GM12878 (cell line): ENCODE data around the gene POU2F1. TPM values are rescaled to one million over a fixed set of nuclear protein-coding genes. Genes with fewer than 3 reads are reported as not detected.

Source experiments
- ATAC-seq: fragments of 200-7000 bp; cut with Tn5 transposase; 3 replicates; pipeline ENCODE4 v1.9.1; 2020; ENCODE audit warnings: mild to moderate bottlenecking, moderate library complexity
- BruUV-seq: library from RNA; stranded (reverse); fragments of 400-500 nt; replicated peaks from 2 replicates; lab custom pipeline; 2021; lab: Mats Ljungman, UMichigan
- CTCF ChIA-PET: fragments of 300-600 bp; sonication (Branson Sonifier 250); formaldehyde crosslinking; extraction: SDS; loops from one replicate; lab custom pipeline; 2021; ENCODE audit warnings: inconsistent platforms; lab: Yijun Ruan, JAX
- POLR2A ChIA-PET: fragments of 350-600 bp; formaldehyde crosslinking; extraction: SDS; loops from one replicate; lab custom pipeline; 2021; ENCODE audit warnings: inconsistent platforms; lab: Charles Lee
- RAD21 ChIA-PET: fragments of 300-600 bp; sonication (Branson Sonifier 250); formaldehyde crosslinking; loops from one replicate; lab custom pipeline; 2023; ENCODE audit warnings: antibody characterized with exemption; ENCODE audit not compliant: unreplicated experiment; lab: Charles Lee
- SMC1A ChIA-PET: fragments of 300-600 bp; sonication (Branson Sonifier 250); formaldehyde crosslinking; loops from one replicate; lab custom pipeline; 2023; ENCODE audit not compliant: unreplicated experiment, uncharacterized antibody; lab: Charles Lee
- DNase-seq: peaks from one replicate; pipeline ENCODE4 v3.0.0-alpha.2; 2011; ENCODE audit warnings: low read depth, low spot score
- FAIRE-seq: peaks from 3 replicates; lab custom pipeline; 2011; peaks lifted over from hg19 to GRCh38; lab: Jason Lieb, UNC
- H2AFZ ChIP-seq: 2 replicates; pipeline ENCODE4 v1.6.0; 2011; ENCODE audit warnings: low read depth, low read length, control low read depth; ENCODE audit not compliant: control insufficient read depth
- H3K27ac ChIP-seq: 2 replicates; pipeline ENCODE4 v1.5.1; 2011; ENCODE audit warnings: control low read depth; ENCODE audit not compliant: control insufficient read depth, insufficient read depth
- H3K27me3 ChIP-seq, 2 experiments: replicated peaks in 1 of 2; 2 replicates each; pipeline versions ENCODE4 v1.6.0 to v1.6.1; 2011; ENCODE audit warnings: low read length in 1 of 2; ENCODE audit not compliant: control insufficient read depth in 2 of 2, insufficient read depth in 2 of 2
- H3K36me3 ChIP-seq, 2 experiments: 2 replicates each; pipeline ENCODE4 v1.5.1; 2011; ENCODE audit warnings: low read length in 1 of 2; ENCODE audit not compliant: control insufficient read depth in 2 of 2, insufficient read depth in 2 of 2
- H3K4me1 ChIP-seq: 2 replicates; pipeline ENCODE4 v1.6.1; 2011; ENCODE audit warnings: mild to moderate bottlenecking, low read length, moderate library complexity, mixed read lengths; ENCODE audit not compliant: control insufficient read depth, insufficient read depth
- H3K4me2 ChIP-seq: 2 replicates; pipeline ENCODE4 v1.6.0; 2011; ENCODE audit warnings: control low read depth; ENCODE audit not compliant: control insufficient read depth, insufficient read depth
- H3K4me3 ChIP-seq: fragments of 200-600 bp; sonication (generic); 2 replicates; pipeline ENCODE4 v1.5.1; 2016
- H3K79me2 ChIP-seq: 2 replicates; pipeline ENCODE4 v1.6.0; 2011; ENCODE audit warnings: low read length; ENCODE audit not compliant: control insufficient read depth, insufficient read depth
- H3K9ac ChIP-seq: 2 replicates; pipeline ENCODE4 v1.8.0; 2011; ENCODE audit warnings: low read length, control low read depth, mixed read lengths; ENCODE audit not compliant: control insufficient read depth, insufficient read depth
- H3K9me3 ChIP-seq: replicated peaks from 3 replicates; pipeline ENCODE4 v1.5.1; 2011; ENCODE audit warnings: mild to moderate bottlenecking, low read length; ENCODE audit not compliant: control insufficient read depth, insufficient read depth
- H4K20me1 ChIP-seq: 2 replicates; pipeline ENCODE4 v1.6.0; 2011; ENCODE audit not compliant: control insufficient read depth, insufficient read depth
- ATF7 ChIP-seq: fragments of 450-650 bp; IDR thresholded peaks from 2 replicates; pipeline ENCODE4 v1.6.1; 2016; ENCODE audit warnings: low read depth, mild to moderate bottlenecking
- BCL11A ChIP-seq: IDR thresholded peaks from 2 replicates; pipeline ENCODE4 v1.6.1; 2011; ENCODE audit warnings: low read depth, low read length
- BHLHE40 ChIP-seq, 2 experiments: fragments of 450-650 bp in 1 of 2; IDR thresholded peaks; 2 replicates each; pipeline ENCODE4 v1.6.1; 2011 to 2017; ENCODE audit warnings: low read depth in 2 of 2, borderline replicate concordance in 1 of 2, improper control_type of control experiment in 1 of 2, low read length in 1 of 2, mild to moderate bottlenecking in 1 of 2
- CREM ChIP-seq: IDR thresholded peaks from 2 replicates; pipeline ENCODE4 v1.6.1; 2014; ENCODE audit warnings: antibody characterized with exemption, low read depth
- EED ChIP-seq: sonication (generic); IDR thresholded peaks from 2 replicates; pipeline ENCODE4 v1.6.1; 2016; ENCODE audit warnings: antibody characterized with exemption, low read depth
- KDM1A ChIP-seq: fragments of 200-600 bp; sonication (generic); IDR thresholded peaks from 2 replicates; pipeline ENCODE4 v1.6.1; 2016; ENCODE audit warnings: borderline replicate concordance
- SIN3A ChIP-seq: IDR thresholded peaks from 2 replicates; pipeline ENCODE4 v1.6.1; 2012; ENCODE audit warnings: low read depth, low read length, improper control_type of control experiment
- SMC3 ChIP-seq: IDR thresholded peaks from 2 replicates; pipeline ENCODE4 v1.6.1; 2011; ENCODE audit warnings: low read length, improper control_type of control experiment, borderline replicate concordance
- SP1 ChIP-seq: IDR thresholded peaks from one replicate; pipeline ENCODE4 v1.6.1; 2011; ENCODE audit warnings: low read depth, low read length
- TAF1 ChIP-seq: IDR thresholded peaks from 2 replicates; pipeline ENCODE4 v1.6.1; 2011; ENCODE audit warnings: mild to moderate bottlenecking, low read depth, low read length, borderline replicate concordance
- TCF12 ChIP-seq: IDR thresholded peaks from 2 replicates; pipeline ENCODE4 v1.6.1; 2011; ENCODE audit warnings: low read depth, mild to moderate bottlenecking, low read length
- ZNF217 ChIP-seq: fragments of 450-650 bp; IDR thresholded peaks from 2 replicates; pipeline ENCODE4 v1.6.1; 2017; ENCODE audit warnings: antibody characterized with exemption, mild to moderate bottlenecking
- WGBS: methylation state at CpG from one replicate; pipeline ENCODE4 v1.1.6; 2016; ENCODE audit warnings: low lambda C conversion rate; ENCODE audit not compliant: insufficient replicate concordance, insufficient coverage; ENCODE audit errors: missing lambda C conversion rate; 5-methylcytosine and 5-hydroxymethylcytosine counted together
- in situ Hi-C: fragments of 300-500 bp; cut with MboI; formaldehyde crosslinking; loops from 9 replicates; pipeline ENCODE4 v1.14.3; 2018; ENCODE audit warnings: mixed read lengths
- intact Hi-C: fragments of 100-400 bp; cut with micrococcal nuclease; formaldehyde crosslinking; loops from one replicate; pipeline ENCODE4 v1.14.2; 2022; ENCODE audit not compliant: unreplicated experiment
- polyA plus RNA-seq, 11 experiments: library from polyadenylated mRNA; depleted of rRNA in 4 of 11; unstranded in 6 of 11; stranded (reverse) in 5 of 11; fragments of >200 nt; fragmentation: Nextera tagmentation in 4 of 11; fragmentation: Illumina TruSeq in 1 of 11; extraction: Ambion mirVana in 4 of 11; extraction: Trizol in 1 of 11; gene quantifications; 1 replicate in 1 of 11; 2 replicates in 10 of 11; pipeline versions ENCODE4 v1.2.1 to v1.2.3, GENCODE V29; 2011 to 2016; ENCODE audit warnings: inconsistent platforms in 2 of 11, missing spikeins in 2 of 11, low read depth in 1 of 11
- total RNA-seq, 4 experiments: library from RNA; depleted of rRNA in 3 of 4; stranded (reverse); fragments of >200 nt in 3 of 4; fragmentation: Illumina TruSeq in 1 of 4; extraction: Trizol in 1 of 4; gene quantifications; 2 replicates each; pipeline versions ENCODE4 v1.2.1 to v1.2.3, GENCODE V29; 2013 to 2021
- TF ChIP-seq, protein P1 (sequence below): IDR thresholded peaks from 2 replicates; pipeline ENCODE4 v1.6.1; 2011; ENCODE audit warnings: mild to moderate bottlenecking, low read depth, low read length, moderate library complexity; ENCODE audit not compliant: insufficient replicate concordance
- TF ChIP-seq, protein P2 (sequence below): fragments of 450-650 bp; IDR thresholded peaks from 2 replicates; pipeline ENCODE4 v1.6.1; 2018; ENCODE audit warnings: borderline replicate concordance, mild to moderate bottlenecking; ENCODE audit not compliant: partially characterized antibody

Gene POU2F1
- total and polyA plus RNA-seq, 10 of the 15 experiments (the other 5 are each of a cell fraction or from before 2014, with no cell fraction given): 2.5 to 21.7 (median 12.5) TPM

DNA sequence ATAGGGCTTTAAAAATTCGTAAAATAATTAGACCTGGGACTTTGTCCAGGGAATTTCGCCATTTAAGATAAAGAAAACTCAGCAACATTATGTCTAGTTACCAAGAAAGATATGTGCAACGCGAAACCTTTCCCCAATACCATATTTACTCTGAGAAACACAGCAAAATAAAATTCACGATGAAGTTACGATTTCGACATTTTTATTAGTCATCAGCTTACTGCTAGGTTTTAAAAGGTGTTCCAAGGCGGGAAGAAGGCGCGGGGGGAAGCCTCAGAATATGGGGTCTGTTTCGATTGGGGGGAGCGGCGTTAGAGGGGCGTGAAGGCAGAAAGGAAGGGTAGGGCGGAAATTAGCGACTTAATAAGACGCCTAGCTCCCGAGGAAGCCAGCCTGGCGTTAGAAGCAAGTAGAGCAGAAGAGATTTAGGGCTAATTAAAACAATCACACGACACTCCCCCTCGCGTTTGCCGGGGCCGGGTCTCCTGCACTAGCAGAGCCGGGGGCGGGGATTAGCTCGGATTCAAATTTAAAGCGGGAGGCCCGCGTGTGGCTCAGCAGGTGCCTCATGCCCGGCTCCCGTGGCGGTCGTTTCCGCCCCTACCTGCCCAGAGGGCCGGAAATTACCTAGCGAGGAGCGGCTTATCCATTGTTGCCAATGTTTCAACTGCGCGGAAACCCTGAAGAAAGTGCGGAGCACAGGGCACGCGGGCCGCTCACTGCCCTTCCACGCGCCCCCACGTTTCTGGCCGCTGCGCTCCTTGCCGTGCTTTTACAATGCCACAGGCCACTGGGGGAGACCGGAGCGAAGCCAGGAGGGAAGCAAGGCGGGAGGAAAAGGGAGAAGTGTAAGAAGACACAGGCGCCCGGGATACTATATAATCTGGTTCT is 795 bp upstream of the POU2F1 start:
- intact Hi-C loops (loop anchor here (1.0 to 5.0 kb wide), 6 partner anchors 42 to 492 kb away; no protein-coding TSS in a partner anchor), in situ Hi-C loops (no loop called here)
- H3K4me2 ChIP-seq: peak overlapping the region; percentile 93
- RAD21 ChIA-PET: interaction anchor here (0.6 to 7.5 kb wide), 51 partner anchors 10 to 497 kb away, joined by 3 to 124 read pairs (median 4); partner anchors contain the start of genes CREG1, RCSD1 and TADA1
- DNase-seq (peak; percentile 48), ATAC-seq (peak; percentile 67), FAIRE-seq (no peak)
- H3K9me3 ChIP-seq: no peaks in the 10 kb centered on the region
- peak overlapping the region; percentile 92 for H3K4me3 ChIP-seq
- peak overlapping the region; percentile 98 for H2AFZ ChIP-seq
- 1% methylated on average over 55 of the region's 55 CpGs for WGBS
- CTCF ChIA-PET: interaction anchor here (0.6 to 3.6 kb wide), 51 partner anchors 9 to 1053 kb away, joined by 3 to 22 read pairs (median 5); partner anchors contain the start of genes FAM78B and TADA1
- peak overlapping the region; percentile 96 for H3K9ac ChIP-seq
- no peaks in the 10 kb centered on the region for H3K27me3 ChIP-seq
- SMC1A ChIA-PET: interaction anchor here (0.6 to 2.7 kb wide), 29 partner anchors 10 to 331 kb away, joined by 3 to 19 read pairs (median 4); no protein-coding TSS in a partner anchor
- peak overlapping the region; percentile 98 for H3K27ac ChIP-seq
- H3K4me1 ChIP-seq: peaks cover 10% of the 10 kb centered on the region; the same call in 1 of the 2 replicates
- no peaks in the 10 kb centered on the region for H4K20me1 ChIP-seq
- H3K79me2 ChIP-seq: peaks cover 35% of the 10 kb centered on the region
- BruUV-seq: TSS peak; percentile 87
- POLR2A ChIA-PET: interaction anchor here (0.6 to 2.2 kb wide), 22 partner anchors 11 to 404 kb away, joined by 3 to 13 read pairs (median 4); no protein-coding TSS in a partner anchor
- H3K36me3 ChIP-seq: no peaks in the 10 kb centered on the region
- TF ChIP-seq, protein P1, sequence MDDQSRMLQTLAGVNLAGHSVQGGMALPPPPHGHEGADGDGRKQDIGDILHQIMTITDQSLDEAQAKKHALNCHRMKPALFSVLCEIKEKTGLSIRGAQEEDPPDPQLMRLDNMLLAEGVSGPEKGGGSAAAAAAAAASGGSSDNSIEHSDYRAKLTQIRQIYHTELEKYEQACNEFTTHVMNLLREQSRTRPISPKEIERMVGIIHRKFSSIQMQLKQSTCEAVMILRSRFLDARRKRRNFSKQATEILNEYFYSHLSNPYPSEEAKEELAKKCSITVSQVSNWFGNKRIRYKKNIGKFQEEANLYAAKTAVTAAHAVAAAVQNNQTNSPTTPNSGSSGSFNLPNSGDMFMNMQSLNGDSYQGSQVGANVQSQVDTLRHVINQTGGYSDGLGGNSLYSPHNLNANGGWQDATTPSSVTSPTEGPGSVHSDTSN: no peak
- TF ChIP-seq EED (peak; percentile 60; the same call in 1 of the 2 replicates), TAF1 (0 out of 2 replicates have a peak, but pooled peaks have one; percentile 26), ZNF217 (no peak), BCL11A (peak; percentile 5; the same call in 1 of the 2 replicates), SIN3A (peak; percentile 98), CREM (no peak; the same call in 1 of the 2 replicates), ATF7 (0 out of 2 replicates have a peak, but pooled peaks have one; percentile 19), KDM1A (no peak), SP1 (no peak), SMC3 (no peak), BHLHE40 (IDR thresholded peaks at IDR 0.05; ENCODE audit: borderline replicate concordance in 1 of 2, low read depth in 2 of 2, low read length in 1 of 2) (peak; percentile 7 to 72; a peak in 3 of 4 replicates), TCF12 (no peak; the same call in 1 of the 2 replicates)
- TF ChIP-seq, protein P2, sequence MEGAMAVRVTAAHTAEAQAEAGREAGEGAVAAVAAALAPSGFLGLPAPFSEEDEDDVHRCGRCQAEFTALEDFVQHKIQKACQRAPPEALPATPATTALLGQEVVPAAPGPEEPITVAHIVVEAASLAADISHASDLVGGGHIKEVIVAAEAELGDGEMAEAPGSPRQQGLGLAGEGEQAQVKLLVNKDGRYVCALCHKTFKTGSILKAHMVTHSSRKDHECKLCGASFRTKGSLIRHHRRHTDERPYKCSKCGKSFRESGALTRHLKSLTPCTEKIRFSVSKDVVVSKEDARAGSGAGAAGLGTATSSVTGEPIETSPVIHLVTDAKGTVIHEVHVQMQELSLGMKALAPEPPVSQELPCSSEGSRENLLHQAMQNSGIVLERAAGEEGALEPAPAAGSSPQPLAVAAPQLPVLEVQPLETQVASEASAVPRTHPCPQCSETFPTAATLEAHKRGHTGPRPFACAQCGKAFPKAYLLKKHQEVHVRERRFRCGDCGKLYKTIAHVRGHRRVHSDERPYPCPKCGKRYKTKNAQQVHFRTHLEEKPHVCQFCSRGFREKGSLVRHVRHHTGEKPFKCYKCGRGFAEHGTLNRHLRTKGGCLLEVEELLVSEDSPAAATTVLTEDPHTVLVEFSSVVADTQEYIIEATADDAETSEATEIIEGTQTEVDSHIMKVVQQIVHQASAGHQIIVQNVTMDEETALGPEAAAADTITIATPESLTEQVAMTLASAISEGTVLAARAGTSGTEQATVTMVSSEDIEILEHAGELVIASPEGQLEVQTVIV: no peak
